Hematopoietic multipotent progenitor cell treated with erythropoietin and hydrocortisone succinate and interleukin-3 and kit ligand, for 4 days (in vitro differentiated cells): ENCODE results near the gene RIMS3.
"Not testable (repeated sequence)": the region's sequence is repeated elsewhere in the genome, so short reads cannot be mapped to it uniquely, and the experiment has no call there.

Experiments used
- DNase-seq: peaks from one replicate; pipeline ENCODE4 v3.0.0-alpha.2; 2015

The RIMS3 gene

DNA sequence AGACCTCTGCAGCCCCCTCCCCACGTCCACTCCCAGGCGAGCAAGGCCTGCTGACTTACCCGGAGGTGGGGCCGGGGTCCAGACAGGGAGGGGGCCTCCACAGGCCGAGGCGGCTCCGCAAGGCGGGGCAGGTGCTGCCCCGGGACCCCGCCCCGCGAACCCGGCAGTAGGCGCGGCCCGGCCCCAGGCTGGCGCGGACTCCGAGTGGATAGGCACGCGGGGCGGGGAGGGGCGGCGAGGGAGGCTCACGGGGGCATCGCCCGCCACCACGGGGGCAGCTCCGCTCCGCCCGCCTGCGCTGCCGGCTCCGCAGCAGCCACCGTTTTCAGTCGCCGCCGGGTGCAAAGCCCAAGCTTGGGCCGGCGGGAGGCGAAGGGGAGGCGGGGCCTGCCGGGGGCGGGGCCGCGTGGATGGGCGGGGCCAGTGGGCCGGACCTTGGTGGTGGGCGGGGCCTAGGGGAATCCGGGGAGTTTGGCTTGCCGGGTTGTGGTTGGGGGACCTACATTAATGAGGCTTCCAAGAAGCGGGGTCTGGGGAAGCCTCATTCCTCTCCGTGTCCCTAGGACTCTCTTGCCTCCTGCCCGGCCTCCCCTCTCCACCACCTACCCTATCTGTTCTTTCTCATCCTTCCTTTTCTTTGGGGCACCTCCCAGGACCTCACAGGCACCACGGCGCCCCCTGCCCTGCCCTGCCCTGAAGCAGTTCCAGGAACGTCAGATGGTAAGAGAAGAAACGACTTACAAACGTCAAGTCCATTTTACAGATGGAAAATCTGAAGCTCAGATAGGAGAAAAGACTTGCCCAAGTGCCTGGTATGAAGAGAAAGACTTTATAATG lies at the start of gene RIMS3:
Gene RIMS3 (minus strand): TSS at position 348 of the 837 bp plus-strand sequence. CDS start 23,757 bp downstream, outside the sequence.
- peak; percentile 86 for DNase-seq

DNA sequence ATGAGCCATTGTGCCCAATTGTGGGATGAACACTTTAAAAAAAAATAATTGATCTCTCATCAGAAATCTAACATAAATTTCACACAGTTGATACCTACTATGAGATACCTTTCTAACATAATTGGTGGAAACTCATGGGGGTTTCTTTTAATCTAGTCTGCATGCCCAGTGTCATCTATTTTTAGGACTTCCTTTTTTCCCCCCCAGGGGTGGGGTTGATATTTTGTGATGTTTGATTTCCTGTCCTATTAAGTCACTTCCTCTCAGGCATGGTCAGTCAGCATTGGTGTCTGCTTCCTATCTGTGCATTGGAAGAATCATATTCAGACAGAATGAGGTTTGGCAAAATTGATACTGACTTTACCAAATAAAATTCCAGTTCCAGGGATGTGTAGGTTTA lies 47.5 kb upstream of the RIMS3 start:
- peak; percentile 88 for DNase-seq

DNA sequence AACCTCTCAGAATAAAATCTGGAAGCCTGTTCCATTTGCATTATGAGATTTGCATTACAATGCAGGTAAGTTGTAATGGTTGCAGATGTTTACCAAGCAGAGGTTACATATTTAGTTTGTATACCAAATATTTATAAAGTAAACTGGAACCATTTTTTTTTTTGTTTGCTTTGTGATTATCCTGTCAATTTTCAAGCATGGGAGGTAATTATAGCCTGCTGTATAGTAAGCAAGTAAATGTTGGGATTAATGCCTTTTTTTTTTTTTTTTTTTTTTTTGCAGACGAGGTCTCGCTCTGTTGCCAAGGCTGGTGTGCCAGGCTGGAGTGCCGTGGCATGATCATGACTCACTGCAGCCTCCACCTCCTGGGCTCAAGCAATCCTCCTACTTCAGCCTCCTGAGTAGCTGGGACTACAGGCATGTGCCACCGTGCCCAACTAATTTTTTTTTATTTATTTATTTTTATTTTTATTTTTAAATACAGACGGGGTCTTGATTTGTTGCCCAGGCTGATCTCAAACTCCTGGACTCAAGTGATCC lies 47.0 kb upstream of the RIMS3 start:
- no peak for DNase-seq

DNA sequence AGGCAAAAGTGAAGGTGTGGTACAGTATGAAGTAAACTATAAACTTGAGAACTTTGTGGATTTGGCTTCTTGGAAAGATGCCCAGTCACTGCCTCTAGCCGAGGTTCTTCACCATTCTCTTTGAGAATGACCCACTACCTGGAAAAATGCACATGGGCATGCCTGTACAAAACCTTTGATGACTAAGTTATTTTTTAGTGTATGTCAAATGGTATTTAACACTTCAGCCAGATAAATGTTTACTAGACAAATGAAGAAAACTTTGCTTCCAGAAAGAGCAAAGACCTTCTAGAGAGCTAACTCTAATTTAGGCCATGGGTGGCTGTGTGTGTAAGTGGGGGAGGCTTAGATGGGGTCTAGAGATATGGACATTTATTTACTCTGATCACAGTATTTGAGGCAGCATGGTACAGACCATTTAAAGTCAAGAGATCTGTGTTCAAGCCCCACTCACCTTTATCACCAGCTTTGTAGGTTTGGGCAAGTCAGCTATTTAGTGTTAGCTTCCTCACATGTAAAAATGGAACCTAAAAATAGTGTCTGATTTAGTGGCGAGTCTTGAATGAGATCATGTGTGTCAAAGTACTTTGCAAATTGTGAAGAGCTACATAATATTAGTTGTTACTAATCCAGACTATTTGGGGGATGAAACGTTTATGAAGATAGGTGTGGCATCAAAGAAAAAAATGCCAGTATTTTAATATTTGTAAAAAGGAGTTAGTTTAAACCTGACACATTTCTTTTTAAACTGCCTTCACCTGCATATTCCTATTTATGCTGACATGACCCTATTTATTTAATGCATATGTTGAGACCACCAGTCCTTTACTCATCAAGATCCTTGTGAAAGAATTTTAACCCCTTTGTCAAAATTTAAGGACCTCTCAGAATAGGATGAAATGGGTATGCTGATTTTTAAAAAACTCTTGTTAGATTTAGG lies 46.3 kb upstream of the RIMS3 start:
- peak; percentile 54 for DNase-seq

DNA sequence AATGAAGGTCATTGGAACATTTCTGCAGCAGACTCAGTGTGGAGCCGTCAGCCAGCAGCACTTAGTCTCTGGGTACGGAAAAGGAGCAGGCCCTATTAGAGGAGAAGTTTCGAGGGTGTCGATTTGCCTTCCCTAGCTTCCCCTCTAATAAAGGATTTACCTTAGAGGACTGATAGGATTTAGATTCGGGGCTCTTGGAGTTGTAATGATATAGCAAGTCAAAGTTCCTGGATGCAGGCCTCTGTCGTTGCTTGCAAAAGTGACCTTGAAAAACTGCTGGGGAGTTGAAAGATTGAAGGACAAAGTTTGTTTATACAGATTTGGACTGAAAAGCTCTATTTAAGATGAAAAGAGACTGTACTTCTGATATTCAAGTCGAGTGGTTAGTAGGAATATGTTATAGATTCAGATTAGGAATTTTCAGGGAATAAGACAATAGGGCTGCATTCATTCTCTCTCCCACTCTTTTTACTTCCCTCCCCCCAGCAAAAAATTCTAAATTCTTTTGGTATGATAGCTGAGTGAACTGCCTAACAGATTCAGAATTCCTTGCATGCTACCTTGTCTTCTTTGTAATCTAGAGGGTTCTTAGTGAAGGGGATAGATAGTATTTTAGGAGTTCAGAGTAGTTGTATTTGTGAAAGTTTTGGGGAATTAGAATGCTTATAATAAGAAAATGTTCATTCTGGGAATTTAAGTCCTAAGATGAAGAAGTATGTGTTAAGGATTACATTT lies 45.3 kb upstream of the RIMS3 start:
- DNase-seq, result no peak

DNA sequence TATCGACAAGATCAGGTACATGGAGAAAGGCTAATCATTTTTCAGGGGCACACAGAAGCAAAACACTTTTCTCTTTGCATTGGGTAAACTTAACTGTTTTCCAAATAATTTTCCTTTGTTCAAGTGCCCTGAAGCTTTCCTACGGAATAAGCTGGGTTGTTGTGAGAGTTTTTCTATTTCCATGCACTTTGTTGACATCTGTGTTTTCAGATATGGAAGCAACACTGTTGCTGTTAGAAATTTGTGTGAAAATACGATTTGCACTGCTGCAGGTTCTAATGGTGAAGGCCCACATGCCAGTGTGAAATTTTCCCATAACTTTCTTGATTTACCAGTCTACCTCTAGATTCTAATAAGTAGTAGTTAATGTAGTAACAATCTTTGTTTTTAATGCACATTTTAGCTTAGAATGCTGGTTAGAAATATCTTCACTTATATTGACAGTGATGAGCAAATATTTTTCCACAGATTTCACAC lies 44.4 kb upstream of the RIMS3 start:
- DNase-seq, result no peak

DNA sequence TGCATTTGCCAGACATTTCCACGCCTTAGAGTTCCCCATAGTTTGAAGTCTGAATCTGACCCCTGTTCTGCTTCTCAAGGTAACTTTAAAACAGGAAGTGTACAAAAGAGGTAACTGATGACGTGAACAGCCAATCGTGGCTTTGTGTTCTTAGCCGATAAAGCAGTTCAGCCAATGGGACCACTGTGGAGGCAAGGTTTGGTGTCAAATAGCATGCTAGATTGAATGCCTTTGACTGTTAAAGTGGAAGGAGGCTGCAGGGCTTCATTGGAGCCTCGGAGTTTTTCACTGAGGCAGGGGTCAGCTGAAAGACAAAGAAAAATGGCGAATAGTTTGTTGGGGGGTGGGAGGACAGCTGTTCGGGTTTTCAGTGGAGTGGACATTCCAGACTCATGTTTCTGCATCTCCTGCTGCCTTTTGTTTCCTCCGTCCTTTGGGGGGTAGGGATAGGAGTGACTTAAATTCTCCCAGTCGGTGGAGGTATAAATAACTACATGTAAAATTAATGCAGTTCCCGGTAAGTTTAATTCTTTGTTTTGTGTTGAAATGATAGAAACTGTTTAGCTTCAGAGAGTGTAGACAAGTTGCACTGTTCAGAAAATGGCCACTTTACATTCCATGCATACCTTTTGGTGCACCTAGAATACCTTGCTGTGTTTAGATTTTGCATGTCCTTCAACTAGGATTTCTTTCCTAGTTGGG lies 43.8 kb upstream of the RIMS3 start:
- peak; percentile 98 for DNase-seq

DNA sequence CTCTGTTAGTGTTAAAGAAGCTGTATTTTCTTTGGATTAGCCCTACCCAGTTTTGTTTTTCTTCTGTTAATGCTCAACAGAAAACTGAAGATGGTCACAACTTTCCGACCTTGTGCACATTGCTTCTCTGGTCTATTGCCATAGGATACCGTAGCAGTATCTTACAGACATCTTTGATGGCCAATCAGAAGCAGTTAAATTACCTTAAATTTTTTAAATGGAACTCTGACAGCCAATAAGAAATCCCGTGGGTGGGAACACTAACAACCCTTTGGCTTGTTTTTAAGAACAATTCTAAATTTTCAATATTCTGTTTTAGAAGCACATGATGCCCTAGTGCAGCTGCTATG lies 43.2 kb upstream of the RIMS3 start:
- peak; percentile 89 for DNase-seq

DNA sequence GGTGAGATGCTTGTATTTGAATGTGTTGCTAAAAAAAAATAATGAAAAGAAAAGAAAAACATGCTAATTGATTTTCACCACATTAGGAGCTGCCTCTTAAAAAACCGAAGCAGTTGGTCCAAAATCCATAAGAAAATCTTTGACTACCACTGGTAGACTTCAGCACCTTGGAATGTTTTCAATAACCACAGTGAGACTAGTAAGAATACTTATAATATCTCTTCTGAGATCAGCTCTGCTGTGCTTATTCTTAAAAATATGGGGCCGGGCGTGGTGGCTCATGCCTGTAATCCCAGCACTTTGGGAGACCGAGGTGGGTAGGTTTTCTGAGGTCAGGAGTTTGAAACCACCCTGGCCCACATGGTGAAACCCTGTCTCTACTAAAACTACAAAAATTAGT lies 41.1 kb upstream of the RIMS3 start:
- DNase-seq, result no peak

DNA sequence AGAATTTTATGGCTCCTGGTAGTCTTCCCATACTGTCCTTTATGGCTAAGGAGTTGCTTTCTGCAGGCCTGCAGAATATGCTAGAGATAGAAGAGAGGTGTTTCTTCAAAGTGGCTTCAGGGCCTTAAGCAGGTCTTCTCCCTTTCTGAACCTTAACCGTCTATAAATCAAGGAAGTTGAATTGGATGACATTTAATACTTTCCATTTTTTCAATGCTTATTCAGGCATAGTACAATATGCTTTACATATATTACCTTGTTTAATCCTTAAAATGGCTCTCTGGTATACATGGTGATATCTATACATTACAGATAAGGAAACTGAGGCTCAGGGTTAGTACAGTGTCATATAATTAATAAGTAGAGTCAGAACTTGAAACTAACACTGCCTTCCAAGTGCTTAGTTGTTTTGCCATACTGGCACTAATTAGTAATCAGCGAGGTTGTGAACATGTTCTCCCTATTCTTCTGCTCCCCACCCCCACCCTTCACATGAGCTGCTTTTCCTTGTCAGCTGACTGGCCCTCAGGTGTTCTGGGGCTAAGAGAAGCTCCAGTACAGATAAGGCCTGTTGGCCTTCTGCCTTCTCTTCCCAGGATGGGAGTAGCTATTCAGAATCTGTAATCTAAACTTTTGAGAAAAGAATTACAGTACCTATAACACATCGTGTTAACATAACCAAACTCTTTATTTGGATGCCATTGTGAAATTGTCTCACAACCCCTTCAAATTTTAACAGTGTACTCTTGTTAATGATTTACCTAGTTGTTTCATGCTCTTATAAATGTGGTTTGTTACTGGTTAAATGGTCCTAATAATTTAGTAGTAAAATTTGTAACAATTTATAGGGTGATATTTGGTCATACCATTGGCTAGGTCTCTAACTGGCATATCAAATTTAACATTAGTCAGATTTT lies 39.6 kb upstream of the RIMS3 start:
- no peak for DNase-seq

DNA sequence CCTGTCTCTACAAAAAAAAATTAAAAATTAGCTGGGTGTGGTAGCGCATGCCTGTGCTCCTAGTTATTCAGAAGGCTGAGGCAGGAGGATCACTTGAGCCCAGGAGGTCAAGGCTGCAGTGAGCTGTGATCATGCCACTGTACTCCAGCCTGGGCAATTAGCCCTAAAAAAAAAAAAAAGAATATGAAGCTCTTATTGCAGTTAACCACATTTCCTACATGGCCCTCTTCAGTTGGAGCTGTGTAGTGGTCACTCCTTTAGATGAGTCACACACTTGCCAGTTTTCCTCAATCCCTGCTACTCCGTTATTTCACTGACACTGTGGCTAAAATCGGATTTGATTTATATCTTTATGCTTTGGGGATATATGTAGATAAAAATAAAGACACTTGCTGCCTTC lies 37.8 kb upstream of the RIMS3 start:
- peak; percentile 45 for DNase-seq

DNA sequence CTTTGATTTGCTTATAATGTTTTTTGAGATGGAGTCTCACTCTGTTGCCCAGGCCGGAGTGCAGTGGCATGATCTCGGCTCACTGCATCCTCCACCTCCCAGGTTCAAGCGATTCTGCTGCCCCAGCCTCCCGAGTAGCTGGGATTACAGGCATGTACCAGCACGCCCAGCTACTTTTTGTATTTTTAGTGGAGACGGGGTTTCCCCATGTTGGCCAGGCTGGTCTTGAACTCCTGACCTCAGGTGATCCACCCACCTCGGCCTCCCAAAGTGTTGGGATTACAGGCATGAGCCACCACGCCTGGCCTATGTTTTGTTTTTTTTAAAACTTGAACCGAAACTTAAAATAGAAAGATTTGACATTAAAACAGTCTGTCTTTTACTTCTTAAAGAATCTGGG lies 37.3 kb upstream of the RIMS3 start:
- not testable (repeated sequence) for DNase-seq

DNA sequence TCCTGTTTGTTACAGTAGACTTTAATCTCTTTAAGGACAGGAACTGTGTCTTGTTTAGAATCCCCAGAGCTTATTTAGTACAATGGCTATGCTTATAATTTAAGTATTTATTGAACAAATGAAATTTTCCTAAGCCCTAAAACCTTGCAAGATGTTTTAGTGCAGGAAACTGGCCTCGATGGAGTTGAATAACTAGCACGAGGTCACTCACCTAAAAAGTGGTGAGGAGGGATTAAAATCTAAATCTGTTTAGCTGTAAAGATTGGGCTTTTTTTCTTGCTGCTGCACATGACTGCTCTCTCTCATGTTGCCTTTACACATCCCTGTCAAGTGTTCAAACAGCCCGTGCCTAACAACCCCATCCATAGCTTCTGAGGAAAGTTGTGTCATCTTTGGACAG lies 36.2 kb upstream of the RIMS3 start:
- no peak for DNase-seq

DNA sequence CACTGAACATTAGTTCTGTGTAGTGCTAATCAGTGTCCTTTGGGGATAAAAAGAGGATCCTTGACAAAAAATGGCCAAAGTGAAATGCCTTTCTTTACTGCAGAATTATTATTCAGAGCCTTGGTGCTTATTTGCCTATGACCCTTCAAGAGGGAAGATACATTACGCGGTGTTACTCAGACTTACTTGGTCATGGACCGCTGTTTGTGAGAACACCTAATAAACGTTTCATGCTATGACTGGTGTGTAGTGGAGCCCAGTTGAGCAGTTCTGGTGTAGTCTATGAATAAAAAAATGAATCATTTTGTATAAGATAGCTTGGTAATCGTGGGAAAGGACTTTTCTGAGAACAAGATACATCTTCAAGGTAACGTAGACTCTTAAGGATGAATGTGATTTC lies 34.3 kb upstream of the RIMS3 start:
- no peak for DNase-seq

DNA sequence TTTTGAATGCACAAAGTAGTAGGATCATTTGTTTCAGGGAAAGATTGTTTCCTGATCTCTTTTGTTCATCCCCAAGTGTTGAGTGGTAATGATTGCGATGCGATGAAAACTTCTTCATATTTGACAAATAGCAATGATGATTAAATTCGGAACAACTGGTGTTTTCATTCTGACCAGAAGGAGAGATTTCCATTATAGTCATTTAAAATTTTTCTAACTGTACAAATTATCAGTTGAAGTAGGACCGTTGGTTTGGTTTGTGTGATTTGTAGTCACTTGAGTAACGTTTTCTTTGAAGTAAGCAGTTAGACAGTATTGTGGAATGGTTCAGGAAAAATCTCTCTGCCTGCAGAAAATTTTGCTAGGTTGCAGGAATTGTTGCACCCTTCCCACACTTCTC lies 32.0 kb upstream of the RIMS3 start:
- no peak for DNase-seq

DNA sequence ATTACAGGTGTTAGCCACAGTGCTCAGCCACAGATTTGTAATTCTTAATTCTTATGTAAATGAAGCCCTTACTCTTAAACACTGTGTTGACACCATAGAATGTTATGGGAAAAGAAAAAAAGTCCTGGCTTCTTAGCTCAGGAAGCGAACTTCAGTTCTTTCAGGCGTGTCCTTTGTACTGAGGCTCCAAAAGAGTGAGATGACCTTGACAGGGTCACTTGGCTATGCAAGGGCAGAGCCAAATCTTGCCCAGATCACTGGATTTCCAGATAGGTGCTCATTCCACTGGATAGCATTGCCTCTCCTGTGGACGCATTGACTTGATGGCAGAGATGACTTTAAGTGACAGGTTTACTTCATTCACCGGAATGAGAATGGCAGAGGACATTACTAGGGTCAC lies 30.8 kb upstream of the RIMS3 start:
- DNase-seq, result no peak

DNA sequence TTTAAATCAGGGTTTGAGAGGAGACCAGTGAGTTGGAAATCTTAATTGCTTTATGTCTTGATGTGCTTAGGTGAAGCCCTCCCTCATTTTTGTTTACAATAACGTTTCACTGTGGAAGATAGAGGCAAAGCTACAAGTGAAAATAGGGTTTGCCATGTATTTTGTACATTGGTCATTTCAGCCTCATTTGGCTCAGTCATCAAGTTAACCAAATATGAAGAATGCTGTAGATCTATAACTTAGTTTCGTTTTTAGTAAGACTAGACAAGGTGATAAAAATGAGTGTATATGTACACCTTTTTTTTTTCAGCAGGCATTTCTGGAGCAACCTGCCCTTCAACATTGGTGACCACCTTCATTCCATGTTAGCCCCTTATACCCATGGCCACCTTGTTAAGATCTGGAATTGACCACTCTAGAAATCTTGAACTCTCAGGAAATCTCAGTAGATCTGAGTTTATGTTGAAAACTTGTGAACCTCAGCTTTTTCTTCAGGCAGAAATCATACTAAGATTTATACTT lies 28.9 kb upstream of the RIMS3 start:
- DNase-seq, result no peak

DNA sequence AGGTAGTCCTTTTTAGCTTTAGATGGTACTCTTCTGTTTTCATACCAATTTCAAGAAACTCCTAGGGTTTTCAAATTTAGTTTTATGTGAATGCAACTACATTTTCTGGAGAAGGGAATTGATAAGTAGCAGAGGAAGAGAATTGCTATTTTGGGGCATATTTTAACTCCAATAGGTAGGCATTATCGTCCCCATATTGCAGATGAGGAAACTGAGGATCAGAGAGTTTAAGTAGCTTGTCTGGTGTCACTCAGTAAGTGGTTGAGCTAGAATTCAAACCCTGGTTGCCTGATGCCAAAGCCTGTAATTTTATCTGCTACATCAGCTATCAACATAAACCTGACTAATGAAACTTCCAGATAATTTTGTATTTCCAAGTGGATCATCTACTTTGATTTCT lies 27.9 kb upstream of the RIMS3 start:
- DNase-seq, result no peak

DNA sequence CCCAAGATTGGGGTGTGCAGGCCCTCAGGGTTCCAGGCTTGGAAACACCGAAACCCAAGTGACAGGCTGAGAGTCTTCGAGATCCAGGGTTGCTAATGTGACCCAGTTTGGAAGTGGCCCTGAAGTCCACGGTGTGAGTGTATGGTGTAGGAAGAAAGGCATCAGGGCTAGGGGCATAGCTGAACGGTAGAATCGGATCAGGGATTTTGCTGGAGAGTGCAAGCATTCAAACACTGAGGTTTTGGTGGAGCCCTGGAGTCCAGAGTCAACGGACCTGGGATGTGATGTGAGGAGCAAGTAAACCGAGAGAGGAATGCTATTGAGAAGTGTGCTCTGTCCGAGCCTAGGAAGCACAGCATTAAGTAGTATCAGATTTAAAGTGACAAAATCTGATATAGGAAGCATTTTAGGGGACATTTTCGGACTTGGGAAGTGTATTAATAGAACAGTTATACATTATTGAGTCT lies 27.0 kb upstream of the RIMS3 start:
- no peak for DNase-seq

DNA sequence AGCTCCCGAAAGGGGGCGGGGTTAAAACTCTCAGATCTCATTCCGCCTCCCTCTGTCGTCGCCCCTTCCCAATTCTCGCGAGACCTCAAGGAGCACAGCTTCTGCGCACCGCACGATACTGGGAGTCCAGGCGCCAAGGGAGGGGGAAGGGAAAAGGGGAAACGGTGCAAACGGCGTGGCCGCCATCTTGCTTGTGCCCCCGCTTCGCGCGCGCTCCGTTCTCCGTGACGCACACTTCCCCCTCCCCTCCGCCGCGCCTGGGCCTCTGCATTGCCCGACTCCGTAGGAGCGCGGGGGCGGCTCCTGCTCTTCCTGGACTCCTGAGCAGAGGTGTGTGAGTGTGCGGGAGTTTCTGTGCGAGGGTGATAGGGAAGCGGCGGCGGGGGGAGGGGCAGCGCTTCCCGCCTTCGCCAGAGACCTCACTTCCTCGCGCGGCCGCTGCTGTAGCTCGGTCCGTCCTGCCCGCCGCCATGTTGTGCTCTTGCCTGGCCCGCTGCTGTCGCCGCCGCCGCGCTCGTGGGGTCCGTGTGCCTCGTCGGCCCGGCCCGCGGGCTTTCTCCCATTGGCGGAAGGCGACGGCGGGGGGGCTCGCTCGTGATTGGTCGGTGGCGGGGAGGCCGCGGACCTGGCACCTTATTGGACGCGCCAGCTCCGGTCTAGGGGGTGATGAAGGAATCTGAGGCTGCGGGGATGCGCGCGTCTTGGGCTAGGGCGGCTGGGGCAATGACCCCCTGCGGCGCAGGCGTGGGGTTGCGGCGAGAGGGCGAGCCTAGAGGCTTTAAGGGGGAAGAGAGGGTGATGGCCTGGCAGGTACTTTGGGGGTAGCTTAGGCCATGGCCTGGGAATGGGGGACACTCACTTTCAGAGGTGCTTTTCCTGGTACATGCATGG lies 26.3 kb upstream of the RIMS3 start, which contains the start of gene NFYC:
Gene NFYC (plus strand): TSS at position 167 of the 891 bp plus-strand sequence. CDS start 47,140 bp downstream, outside the sequence.
- peak; percentile 100 for DNase-seq
